ENCODE measurements around the gene CLDN12.

CLDN12 gene

GRCh38 chr7:90459888-90460287 is 56.6 kb downstream of the CLDN12 start:
- TF ChIP-seq ZNF133 (tag by site-specific recombination; IDR thresholded peaks at IDR 0.05), result no peak
- no peak for TF ChIP-seq GLIS1 (tag by site-specific recombination; IDR thresholded peaks at IDR 0.05)
- TF ChIP-seq ZNF560 (tag by site-specific recombination; IDR thresholded peaks at IDR 0.05; ENCODE audit: borderline replicate concordance), result no peak
- no peak for TF ChIP-seq ZNF707 (tag by site-specific recombination; IDR thresholded peaks at IDR 0.05)
- TF ChIP-seq IKZF3 (tag by site-specific recombination; IDR thresholded peaks at IDR 0.05), result no peak
- no peak for TF ChIP-seq ZNF175 (tag by site-specific recombination; IDR thresholded peaks at IDR 0.05)
- no peak for TF ChIP-seq ZSCAN30 (tag by site-specific recombination; IDR thresholded peaks at IDR 0.05)
- TF ChIP-seq ZNF626 (tag by site-specific recombination; IDR thresholded peaks at IDR 0.05), result no peak
- no peak for TF ChIP-seq ZSCAN23 (tag by site-specific recombination; IDR thresholded peaks at IDR 0.05)
- ChIA-PET POLR2A (no interaction called here), CTCF (no interaction called here)

GRCh38 chr7:90461219-90461618 is 58.0 kb downstream of the CLDN12 start:
- ChIA-PET CTCF (interaction anchor here (0.7 kb wide), 1 partner anchor 417 kb away, joined by 3 read pairs; no protein-coding TSS in a partner anchor), POLR2A (no interaction called here)
- no peak for TF ChIP-seq REPIN1 (tag by site-specific recombination; IDR thresholded peaks at IDR 0.05; ENCODE audit: low read depth)
- TF ChIP-seq ZNF501 (tag by site-specific recombination; IDR thresholded peaks at IDR 0.05), result no peak
- no peak for TF ChIP-seq ZNF530 (tag by site-specific recombination; IDR thresholded peaks at IDR 0.05; ENCODE audit: low read depth)
- no peak for TF ChIP-seq ZNF544 (tag by site-specific recombination; IDR thresholded peaks at IDR 0.05)
- no peak for TF ChIP-seq GLIS2 (tag by site-specific recombination; IDR thresholded peaks at IDR 0.05)
- TF ChIP-seq PRDM10 (tag by site-specific recombination; IDR thresholded peaks at IDR 0.05), result no peak
- no peak for TF ChIP-seq ELK4 (IDR thresholded peaks at IDR 0.05; ENCODE audit: borderline replicate concordance, low read depth, low read length)
- no peak for TF ChIP-seq ZBTB20 (tag by site-specific recombination; IDR thresholded peaks at IDR 0.05)
- TF ChIP-seq ZNF488 (tag by site-specific recombination; IDR thresholded peaks at IDR 0.05), result no peak
- no peak for TF ChIP-seq ZIC2 (tag by site-specific recombination; IDR thresholded peaks at IDR 0.05)
- TF ChIP-seq ZNF280C (tag by site-specific recombination; IDR thresholded peaks at IDR 0.05), result no peak
- TF ChIP-seq ZNF785 (tag by site-specific recombination; IDR thresholded peaks at IDR 0.05), result no peak
- no peak for TF ChIP-seq ZNF555 (tag by site-specific recombination; conservative IDR thresholded peaks at IDR 0.05)
- TF ChIP-seq KLF7 (tag by site-specific recombination; IDR thresholded peaks at IDR 0.05; ENCODE audit: borderline replicate concordance), result no peak
- H3K27ac ChIP-seq (ENCODE audit: extremely low read depth, low read depth, low read length), result no peak overlapping the region
- no peak overlapping the region for H3K4me3 ChIP-seq (ENCODE audit: low read depth, low read length)
- H3K4me1 ChIP-seq (ENCODE audit: control insufficient read depth, insufficient read depth, low read length), result no peaks in the 10 kb centered on the region
- no peaks in the 10 kb centered on the region for H3K9me3 ChIP-seq (ENCODE audit: control insufficient read depth, insufficient read depth, low read depth, low read length)
- H3K36me3 ChIP-seq (ENCODE audit: control insufficient read depth in 2 of 2, insufficient read depth in 1 of 2, low read length in 2 of 2), result no peaks in the 10 kb centered on the region

More at GRCh38 chr7:90459888-90460287, 56.6 kb downstream of the CLDN12 start:
- H3K27ac ChIP-seq (ENCODE audit: extremely low read depth, low read depth, low read length), result no peak overlapping the region
- H3K9me3 ChIP-seq (ENCODE audit: control insufficient read depth, insufficient read depth, low read depth, low read length), result no peaks in the 10 kb centered on the region
- no peaks in the 10 kb centered on the region for H3K4me1 ChIP-seq (ENCODE audit: control insufficient read depth, insufficient read depth, low read length)
- H3K36me3 ChIP-seq (ENCODE audit: control insufficient read depth in 2 of 2, insufficient read depth in 1 of 2, low read length in 2 of 2), result no peaks in the 10 kb centered on the region
- no peak overlapping the region for H3K4me3 ChIP-seq (ENCODE audit: low read depth, low read length)

Measured in HEK293 (cell line).